Measurements from ENCODE around the gene BMAL2.

BMAL2 gene

GRCh38 chr12:27316947-27317346 is 15.7 kb upstream of the BMAL2 start:
- in situ Hi-C loops (cut with MboI; ENCODE audit: low sequenced_read_pairs) = no loop called here

- in situ Hi-C loops (cut with MboI; ENCODE audit: low sequenced_read_pairs) = no loop called here
Observed at GRCh38 chr12:27319409-27319808, 13.2 kb upstream of the BMAL2 start.

DNA sequence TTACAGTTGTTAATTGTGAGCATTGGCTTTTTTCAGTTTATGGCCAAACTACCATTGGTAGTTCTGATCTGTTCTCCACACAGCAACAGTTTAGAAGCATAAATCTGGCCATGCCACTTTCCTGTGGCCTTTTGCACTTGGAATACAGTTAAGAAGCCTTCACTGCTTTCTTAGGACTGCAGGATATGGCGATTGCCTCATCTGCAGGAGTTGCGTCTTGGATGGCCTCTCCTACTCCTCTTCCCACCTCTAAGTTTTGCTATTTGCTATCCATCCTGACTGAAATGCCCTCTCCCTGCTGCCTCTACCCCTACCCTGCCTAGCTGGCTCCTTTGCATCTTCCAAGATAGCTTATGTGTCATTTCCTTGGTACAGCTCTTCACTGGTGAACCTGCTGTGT is 12.8 kb upstream of the BMAL2 start:
- in situ Hi-C loops (cut with MboI; ENCODE audit: low sequenced_read_pairs) = no loop called here

DNA sequence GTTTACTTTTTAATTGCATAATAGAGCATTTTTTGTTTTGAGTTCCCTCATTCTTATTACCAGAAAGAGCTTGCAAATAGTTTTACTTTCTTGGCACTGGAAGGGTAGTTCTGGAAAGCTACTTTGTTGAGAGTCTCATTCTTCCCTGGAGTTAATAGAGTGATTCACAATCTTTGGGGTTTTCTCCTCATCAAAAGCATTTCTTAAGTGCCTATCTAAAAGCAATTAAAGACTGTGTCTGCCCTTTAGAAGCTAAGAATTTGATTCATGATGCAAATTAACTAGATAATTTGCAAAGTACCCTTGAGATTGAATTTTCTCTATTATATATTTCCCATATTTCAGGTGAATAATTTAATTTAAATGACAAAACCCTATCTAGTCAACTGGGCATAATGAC is 8.1 kb upstream of the BMAL2 start:
- in situ Hi-C loops (cut with MboI; ENCODE audit: low sequenced_read_pairs) = no loop called here

GRCh38 chr12:27330846-27331245 is 1.8 kb upstream of the BMAL2 start:
- in situ Hi-C loops (cut with MboI; ENCODE audit: low sequenced_read_pairs) = no loop called here

DNA sequence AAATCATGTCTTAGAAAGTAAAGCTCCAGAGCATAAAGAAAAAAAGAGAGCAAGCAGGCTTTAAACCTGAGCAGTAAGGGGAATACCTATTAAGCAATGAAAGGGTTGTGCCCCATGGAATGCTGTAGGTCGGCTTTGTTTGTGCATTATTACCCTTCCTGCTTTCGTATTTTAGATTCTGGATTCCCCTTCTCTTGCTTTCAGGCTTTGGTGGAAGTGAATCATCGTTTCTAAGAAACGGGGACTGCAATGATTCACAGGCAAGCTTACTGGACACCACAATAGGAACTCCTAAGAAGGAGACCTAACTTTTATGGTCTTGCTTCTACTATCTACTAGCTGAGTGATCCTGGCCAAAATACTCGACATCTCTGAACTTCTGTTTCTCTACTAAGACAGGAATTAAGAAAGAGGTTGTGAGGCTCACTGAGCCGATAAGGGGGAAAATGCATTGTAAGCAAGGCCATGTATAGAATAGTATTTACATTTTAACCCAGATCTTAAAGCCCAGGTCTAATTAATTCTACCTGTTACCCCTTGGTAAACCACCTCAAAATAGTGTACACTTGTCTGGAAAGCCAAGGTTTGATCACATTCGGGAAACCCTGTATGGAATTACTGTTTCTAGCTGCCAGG is 1.2 kb upstream of the BMAL2 start:
- in situ Hi-C loops (cut with MboI; ENCODE audit: low sequenced_read_pairs) = no loop called here

DNA sequence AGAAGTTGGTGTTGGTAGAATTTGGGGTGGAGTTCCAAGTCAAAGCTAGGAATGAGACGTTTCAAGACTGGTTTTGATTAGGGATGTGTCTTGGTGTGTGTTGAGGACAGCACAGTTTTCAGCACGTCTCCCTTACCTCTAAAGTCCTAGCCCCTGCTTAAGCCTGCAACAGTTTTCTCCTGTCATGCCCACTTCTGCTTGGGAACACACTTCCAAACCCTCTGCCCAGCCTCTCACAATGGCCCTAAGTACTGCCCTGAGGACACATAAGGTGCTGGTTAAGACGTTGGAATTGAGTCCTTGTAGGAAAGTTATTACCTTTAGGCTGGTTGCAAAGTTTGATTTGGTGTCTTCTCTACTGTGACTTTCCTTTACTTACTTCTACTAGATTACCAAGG is 710 bp upstream of the BMAL2 start:
- in situ Hi-C loops (cut with MboI; ENCODE audit: low sequenced_read_pairs) = no loop called here

- in situ Hi-C loops (cut with MboI; ENCODE audit: low sequenced_read_pairs) = no loop called here
Observed at GRCh38 chr12:27332407-27332713, 276 bp upstream of the BMAL2 start.

GRCh38 chr12:27333403-27334009 is 870 bp downstream of the BMAL2 start:
- in situ Hi-C loops (cut with MboI; ENCODE audit: low sequenced_read_pairs) = no loop called here

DNA sequence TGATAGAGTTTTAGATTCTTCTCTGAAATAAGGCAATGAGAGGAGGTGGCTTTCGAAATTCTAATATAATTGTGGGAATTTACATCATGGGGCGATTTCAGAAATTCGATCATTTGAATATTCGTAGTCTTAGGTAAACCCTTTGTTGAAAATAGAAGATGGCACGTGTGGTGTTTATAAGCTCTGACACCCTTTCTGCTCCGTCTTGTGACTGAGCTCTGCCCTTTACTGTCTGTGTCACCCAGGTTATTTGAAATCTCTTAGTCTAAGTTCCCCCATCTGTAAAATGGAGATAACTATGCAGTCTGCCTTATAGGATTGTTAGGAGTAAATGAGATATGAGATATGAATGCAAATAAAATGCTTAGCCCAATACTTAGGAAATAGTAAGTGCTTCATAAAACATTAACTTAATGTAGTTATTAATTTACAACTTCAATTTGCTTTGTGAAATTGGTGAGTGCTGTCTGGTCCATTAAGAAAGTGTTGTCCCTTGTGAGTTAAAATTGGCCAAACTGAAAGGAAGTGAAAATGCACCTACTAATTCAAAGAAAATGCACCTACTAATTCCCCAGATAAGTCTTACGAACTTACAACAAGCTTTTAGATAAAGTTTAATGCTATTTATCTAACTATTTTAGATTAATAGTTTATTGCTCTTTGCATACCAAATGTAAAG is 1.5 kb downstream of the BMAL2 start:
- in situ Hi-C loops (cut with MboI; ENCODE audit: low sequenced_read_pairs) = no loop called here

- in situ Hi-C loops (cut with MboI; ENCODE audit: low sequenced_read_pairs) = no loop called here
Observed at GRCh38 chr12:27334721-27335082, 2.1 kb downstream of the BMAL2 start.

DNA sequence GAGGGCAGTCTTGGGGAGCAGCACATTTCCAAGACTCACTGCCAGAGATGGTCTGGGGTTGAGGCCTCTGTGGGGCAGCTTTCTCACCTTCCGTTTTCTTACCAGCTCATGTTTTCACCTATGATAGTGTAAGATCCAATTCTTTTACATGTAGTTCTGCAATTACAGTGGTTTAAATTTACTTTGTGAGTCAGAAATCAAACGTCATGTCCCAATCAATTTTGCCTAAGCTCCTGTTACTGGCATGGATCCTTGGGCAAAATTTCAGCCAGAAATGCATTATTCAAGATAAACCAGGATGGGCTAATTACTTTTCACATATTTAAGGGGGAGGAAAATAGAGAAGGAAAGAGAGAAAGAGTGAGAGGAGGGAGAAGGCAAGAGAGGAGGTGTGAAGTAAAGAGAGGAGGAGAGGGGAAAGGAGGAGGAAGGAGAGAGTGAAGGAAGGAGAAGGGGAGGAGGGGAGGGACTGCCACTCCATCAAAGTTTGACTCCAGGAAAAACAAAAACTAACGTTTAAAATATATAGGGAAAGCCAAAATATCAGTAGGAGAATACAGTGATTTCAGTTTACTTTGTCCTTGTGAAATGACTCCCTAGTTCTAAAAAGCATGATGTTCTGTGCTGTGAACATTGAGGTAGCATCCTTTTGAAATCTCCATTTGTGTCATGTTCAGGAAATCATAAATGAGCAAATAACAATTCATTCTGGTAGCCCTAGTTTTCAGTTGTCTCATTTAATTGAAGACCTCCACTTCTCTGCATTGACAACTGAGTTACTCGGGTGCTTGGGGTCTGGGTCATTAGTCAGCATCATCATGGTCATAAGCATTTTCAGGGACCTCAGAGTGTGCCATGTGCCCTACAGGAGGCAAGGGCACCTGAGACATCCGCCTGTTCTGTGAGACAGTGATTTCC is 3.0 kb downstream of the BMAL2 start:
- in situ Hi-C loops (cut with MboI; ENCODE audit: low sequenced_read_pairs) = no loop called here

DNA sequence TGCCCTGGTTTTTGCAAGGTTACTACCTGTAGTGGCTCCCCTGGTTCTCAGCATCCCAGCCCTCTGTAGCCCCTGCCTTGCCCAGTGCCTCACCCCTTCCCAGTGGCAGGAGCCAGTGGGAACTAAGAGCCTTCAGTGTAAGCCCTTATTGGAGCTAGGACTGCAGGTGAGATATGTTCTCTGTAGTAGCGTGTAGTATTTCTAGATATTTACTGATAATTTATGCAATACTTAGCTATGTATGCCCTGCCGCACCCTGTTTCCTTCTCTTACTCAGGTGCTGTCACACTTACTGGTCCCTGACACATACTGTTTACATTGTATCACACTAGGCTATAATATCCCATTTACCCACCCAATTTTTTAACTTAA is 3.6 kb downstream of the BMAL2 start:
- in situ Hi-C loops (cut with MboI; ENCODE audit: low sequenced_read_pairs) = no loop called here

GRCh38 chr12:27337376-27337775 is 4.7 kb downstream of the BMAL2 start:
- in situ Hi-C loops (cut with MboI; ENCODE audit: low sequenced_read_pairs) = no loop called here

DNA sequence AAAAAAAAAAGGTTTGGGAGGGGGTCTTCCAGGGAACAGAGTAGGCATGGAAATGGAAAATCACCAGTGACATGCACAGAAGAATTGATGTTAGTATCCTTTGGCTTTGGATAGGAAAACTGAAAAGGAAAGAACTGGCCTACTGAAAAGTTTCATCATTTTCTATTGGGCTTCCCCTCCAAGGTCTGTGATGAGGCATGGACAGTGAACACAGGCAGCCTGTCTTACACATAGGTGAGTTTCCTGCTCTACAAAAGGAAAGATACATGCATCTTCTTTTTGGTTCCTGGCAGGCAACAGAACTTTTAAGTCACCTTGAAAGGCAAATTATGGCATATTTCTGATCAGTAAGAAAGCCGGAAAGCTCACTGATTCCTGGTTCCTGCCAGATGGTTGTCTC is 5.8 kb downstream of the BMAL2 start:
- in situ Hi-C loops (cut with MboI; ENCODE audit: low sequenced_read_pairs) = no loop called here

DNA sequence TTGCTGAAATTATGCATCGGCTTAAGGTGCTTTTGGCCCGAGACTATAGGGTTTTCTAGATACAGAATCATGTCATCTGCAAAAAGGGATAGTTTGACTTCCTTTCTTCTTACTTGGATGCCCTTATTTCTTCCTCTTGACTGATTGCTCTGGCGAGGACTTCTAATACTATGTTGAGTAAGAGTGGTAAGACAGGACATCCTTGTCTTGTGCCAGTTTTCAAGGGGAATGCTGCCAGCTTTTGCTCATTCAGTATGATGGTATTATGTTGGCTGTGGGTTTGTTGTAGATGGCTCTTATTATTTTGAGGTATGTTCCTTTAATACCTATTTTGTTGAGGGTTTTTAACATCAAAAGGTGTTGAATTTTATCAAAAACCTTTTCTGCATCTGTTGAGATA is 8.3 kb downstream of the BMAL2 start:
- in situ Hi-C loops (cut with MboI; ENCODE audit: low sequenced_read_pairs) = no loop called here

GRCh38 chr12:27342536-27342935 is 9.9 kb downstream of the BMAL2 start:
- in situ Hi-C loops (cut with MboI; ENCODE audit: low sequenced_read_pairs) = no loop called here

GRCh38 chr12:27343255-27344000 is 10.8 kb downstream of the BMAL2 start:
- in situ Hi-C loops (cut with MboI; ENCODE audit: low sequenced_read_pairs) = no loop called here

- in situ Hi-C loops (cut with MboI; ENCODE audit: low sequenced_read_pairs) = no loop called here
Observed at GRCh38 chr12:27344246-27344645, 11.6 kb downstream of the BMAL2 start.

- in situ Hi-C loops (cut with MboI; ENCODE audit: low sequenced_read_pairs) = no loop called here
Observed at GRCh38 chr12:27344760-27345159, 12.1 kb downstream of the BMAL2 start.

- in situ Hi-C loops (cut with MboI; ENCODE audit: low sequenced_read_pairs) = no loop called here
Observed at GRCh38 chr12:27345376-27345775, 12.7 kb downstream of the BMAL2 start.

All from HL-60/S4 (cell line).